Fibroblast of mammary gland (primary cell): ENCODE data around the gene DDX60.
"Not testable (repeated sequence)": the region's sequence is repeated elsewhere in the genome, so short reads cannot be mapped to it uniquely, and the experiment has no call there.

Experiments
- DNase-seq: peaks from one replicate; pipeline ENCODE4 v3.0.0-alpha.2; 2010; ENCODE audit warnings: low read depth
- H3K4me3 ChIP-seq: 2 replicates; pipeline ENCODE4 v1.5.1; 2011; ENCODE audit warnings: low read depth, mild to moderate bottlenecking, low read length, moderate library complexity; ENCODE audit not compliant: control insufficient read depth
- TF ChIP-seq, protein P1 (sequence below): conservative IDR thresholded peaks from 2 replicates; pipeline ENCODE4 v1.5.1; 2011; ENCODE audit warnings: low read depth, low read length, inconsistent platforms; ENCODE audit not compliant: control insufficient read depth, insufficient read depth

DDX60 gene

DNA sequence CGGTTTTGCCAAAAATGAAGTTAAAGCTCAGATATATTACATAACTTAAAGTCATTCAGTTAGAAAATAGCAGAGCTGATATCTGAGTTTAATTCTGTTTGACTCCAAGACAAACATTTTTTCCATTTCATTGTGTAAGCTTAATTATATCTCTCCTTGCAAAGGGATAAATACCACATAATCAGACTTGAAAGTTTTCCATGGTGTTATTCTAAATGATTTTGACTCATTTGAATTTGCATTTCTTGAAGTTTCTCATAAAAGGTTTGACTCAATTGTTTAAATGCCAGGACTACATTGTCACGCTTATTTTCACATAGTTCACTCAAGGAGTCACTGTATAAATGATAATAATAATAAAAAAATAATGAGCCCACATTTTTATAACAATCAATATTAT lies 39.4 kb upstream of the DDX60 start:
- TF ChIP-seq, protein P1, sequence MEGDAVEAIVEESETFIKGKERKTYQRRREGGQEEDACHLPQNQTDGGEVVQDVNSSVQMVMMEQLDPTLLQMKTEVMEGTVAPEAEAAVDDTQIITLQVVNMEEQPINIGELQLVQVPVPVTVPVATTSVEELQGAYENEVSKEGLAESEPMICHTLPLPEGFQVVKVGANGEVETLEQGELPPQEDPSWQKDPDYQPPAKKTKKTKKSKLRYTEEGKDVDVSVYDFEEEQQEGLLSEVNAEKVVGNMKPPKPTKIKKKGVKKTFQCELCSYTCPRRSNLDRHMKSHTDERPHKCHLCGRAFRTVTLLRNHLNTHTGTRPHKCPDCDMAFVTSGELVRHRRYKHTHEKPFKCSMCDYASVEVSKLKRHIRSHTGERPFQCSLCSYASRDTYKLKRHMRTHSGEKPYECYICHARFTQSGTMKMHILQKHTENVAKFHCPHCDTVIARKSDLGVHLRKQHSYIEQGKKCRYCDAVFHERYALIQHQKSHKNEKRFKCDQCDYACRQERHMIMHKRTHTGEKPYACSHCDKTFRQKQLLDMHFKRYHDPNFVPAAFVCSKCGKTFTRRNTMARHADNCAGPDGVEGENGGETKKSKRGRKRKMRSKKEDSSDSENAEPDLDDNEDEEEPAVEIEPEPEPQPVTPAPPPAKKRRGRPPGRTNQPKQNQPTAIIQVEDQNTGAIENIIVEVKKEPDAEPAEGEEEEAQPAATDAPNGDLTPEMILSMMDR, result no peak
- no peak overlapping the region for H3K4me3 ChIP-seq
- no peak for DNase-seq

DNA sequence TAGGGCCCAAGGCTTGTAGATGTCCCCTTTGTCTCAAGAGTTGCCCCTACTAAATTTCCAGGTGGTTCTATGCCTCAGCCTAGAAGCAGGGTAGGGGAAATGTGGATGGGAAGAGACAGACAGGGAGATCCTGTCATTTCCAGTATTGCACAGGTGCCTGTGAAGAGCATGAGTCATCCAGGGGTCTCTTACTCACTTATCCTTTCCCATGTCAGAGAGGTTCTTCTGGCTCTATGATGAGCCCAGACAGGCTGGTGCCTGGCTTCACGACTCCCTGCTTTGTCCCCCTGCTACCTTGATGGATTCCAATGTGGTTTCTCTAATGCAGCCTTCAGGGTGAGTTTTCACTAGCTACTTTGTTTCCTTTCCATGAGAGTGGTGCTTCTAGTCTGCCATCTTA lies 35.2 kb upstream of the DDX60 start:
- no peak for DNase-seq
- H3K4me3 ChIP-seq, result no peak overlapping the region
- TF ChIP-seq, protein P1, result no peak

DNA sequence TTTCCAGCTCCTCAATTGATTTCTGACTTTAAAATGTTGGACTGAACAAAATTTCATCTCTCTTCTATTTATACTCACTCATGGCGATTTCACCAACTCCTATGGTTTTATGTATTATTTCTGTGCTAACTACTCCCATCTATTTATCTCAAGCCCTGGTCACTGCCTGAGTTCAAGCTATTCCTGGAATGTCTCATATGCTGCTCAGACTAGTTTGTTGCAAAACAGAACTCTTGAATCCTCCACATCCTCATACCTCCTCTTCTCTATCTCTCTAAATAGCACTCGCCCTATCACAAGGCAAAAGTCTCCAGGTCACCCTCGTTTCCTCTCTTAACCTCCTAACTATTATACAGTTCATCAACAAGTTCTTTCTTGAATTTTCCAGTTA lies 19.0 kb upstream of the DDX60 start:
- TF ChIP-seq, protein P1, result no peak
- no peak for DNase-seq
- H3K4me3 ChIP-seq, result no peak overlapping the region

DNA sequence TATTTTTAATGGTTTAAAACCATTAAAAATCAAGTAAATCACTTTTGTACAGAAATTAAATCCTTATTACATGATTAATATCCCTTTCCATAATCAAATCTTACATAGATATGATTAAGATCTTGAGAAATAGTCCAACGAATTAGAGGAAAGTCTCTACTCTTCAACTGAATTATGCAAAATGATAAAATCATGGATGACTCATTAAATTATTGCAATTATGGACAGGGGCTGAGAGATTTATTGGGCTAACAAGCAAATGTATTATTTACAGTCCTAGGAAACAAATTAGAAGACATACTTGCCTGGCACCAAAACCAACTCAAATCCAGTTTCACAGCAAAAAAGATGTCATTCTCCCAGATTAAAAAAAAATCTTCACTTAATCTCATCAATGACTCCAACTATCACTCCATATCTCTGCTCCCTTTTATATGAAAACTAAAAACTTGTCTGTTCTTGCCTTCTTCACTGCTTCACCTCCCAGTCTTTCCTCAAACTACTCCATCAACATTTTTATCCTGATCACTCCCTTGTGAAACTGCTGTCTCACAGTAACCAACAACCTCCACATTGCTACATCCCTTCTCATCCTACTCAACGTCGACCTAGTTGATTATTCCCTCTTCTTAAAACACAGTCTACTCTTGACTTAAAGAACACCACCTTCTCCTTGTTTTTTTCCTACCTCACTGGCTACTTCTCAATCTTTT lies 18.4 kb upstream of the DDX60 start:
- DNase-seq, result no peak
- H3K4me3 ChIP-seq, result no peak overlapping the region
- TF ChIP-seq, protein P1, result no peak

DNA sequence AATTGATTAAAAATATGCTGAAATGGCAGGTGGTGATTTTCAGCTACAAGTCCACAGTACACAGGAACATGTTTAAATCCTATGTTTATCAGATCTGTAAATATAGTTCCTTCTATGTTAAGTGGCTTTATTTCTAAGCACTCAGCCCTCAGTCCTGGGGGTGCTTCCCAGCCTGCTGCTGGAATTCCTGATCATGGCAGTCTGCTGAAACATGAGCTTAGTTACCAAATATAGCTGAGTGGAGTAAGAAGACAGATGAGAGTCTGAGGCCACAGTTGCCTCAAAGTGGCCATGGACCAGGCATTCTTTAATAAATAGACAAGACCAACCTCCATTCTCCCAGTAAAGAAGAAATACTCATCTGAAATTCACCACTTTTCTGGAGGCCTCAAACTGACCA lies 17.1 kb upstream of the DDX60 start:
- DNase-seq, result no peak
- TF ChIP-seq, protein P1, result no peak
- no peak overlapping the region for H3K4me3 ChIP-seq

DNA sequence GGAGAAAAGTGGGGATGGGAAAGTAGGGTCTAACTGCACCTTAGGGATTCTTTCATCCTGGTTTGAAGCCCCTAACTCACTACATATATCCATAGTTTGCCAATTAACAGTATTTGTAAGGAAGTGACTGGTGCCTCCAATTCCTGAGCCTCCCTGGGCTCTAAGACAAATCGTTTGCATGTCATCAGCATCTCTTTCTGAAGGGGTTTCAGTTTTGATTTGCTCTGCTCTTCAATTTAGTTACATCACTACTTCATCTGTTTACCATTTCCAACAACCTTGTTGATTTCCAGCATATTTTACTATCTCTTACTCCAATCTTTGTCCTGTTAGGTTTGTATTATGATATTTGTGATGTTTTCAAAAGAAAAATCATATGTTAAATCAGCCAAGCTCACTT lies 15.5 kb upstream of the DDX60 start:
- TF ChIP-seq, protein P1, result no peak
- no peak overlapping the region for H3K4me3 ChIP-seq
- no peak for DNase-seq

DNA sequence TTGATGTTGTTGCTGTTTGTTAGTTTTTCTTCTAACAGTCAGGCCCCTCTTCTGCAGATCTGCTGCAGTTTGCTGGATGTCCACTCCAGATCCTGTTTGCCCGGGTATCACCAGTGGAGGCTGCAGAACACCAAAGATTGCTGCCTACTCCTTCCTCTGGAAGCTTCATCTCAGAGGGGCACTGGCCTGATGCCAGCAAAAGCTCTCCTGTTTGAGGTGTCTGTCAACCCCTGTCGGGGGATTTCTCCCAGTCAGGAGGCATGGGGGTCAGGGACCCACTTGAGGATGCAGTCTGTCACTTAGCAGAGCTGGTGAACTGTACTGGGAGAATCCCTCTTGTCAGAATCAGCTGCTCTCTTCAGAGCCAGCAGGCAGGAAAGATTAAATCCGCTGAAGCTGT lies 12.0 kb upstream of the DDX60 start:
- not testable (repeated sequence) for DNase-seq, H3K4me3 ChIP-seq
